GM19452 (cell line): ENCODE results near the gene HSD17B11.
"Not testable (repeated sequence)": the region's sequence is repeated elsewhere in the genome, so short reads cannot be mapped to it uniquely, and the experiment has no call there.

Experiments used
- ATAC-seq: cut with Tn5 transposase; IDR thresholded peaks from one replicate; pipeline ENCODE4 v1.9.1; 2021; ENCODE audit not compliant: unreplicated experiment

Gene HSD17B11

GRCh38 chr4:87390891-87391575 is at the start of gene HSD17B11:
Gene HSD17B11, minus strand, starts transcription at chr4:87391188. Its CDS starts 118 bp downstream, at chr4:87391070.
- peak; percentile 100 for ATAC-seq

- ATAC-seq: no peak
Measured at GRCh38 chr4:87433342-87433741, 42.4 kb upstream of the HSD17B11 start.

- no peak for ATAC-seq
Measured at GRCh38 chr4:87430038-87430437, 39.0 kb upstream of the HSD17B11 start.

- no peak for ATAC-seq
Measured at GRCh38 chr4:87428979-87429378, 38.0 kb upstream of the HSD17B11 start.

- ATAC-seq: no peak
Measured at GRCh38 chr4:87427518-87427868, 36.5 kb upstream of the HSD17B11 start.

GRCh38 chr4:87426865-87427517 is 36.0 kb upstream of the HSD17B11 start:
- no peak for ATAC-seq

- no peak for ATAC-seq
Measured at GRCh38 chr4:87425711-87426110, 34.7 kb upstream of the HSD17B11 start.

GRCh38 chr4:87424099-87424543 is 33.1 kb upstream of the HSD17B11 start:
- not testable (repeated sequence) for ATAC-seq

- ATAC-seq: no peak
Measured at GRCh38 chr4:87423317-87424098, 32.5 kb upstream of the HSD17B11 start.

GRCh38 chr4:87422104-87423052 is 31.4 kb upstream of the HSD17B11 start, which contains the start of gene NUDT9:
Gene NUDT9, plus strand, starts transcription at chr4:87422573. Its CDS starts 333 bp downstream, at chr4:87422906.
- ATAC-seq: peak; percentile 89

GRCh38 chr4:87420276-87420830 is 29.4 kb upstream of the HSD17B11 start:
- ATAC-seq: no peak

GRCh38 chr4:87419578-87420249 is 28.7 kb upstream of the HSD17B11 start:
- ATAC-seq: no peak

GRCh38 chr4:87418410-87418809 is 27.4 kb upstream of the HSD17B11 start:
- not testable (repeated sequence) for ATAC-seq

GRCh38 chr4:87416965-87417364 is 26.0 kb upstream of the HSD17B11 start:
- no peak for ATAC-seq

GRCh38 chr4:87414816-87415215 is 23.8 kb upstream of the HSD17B11 start:
- ATAC-seq: no peak

- no peak for ATAC-seq
Measured at GRCh38 chr4:87410679-87411078, 19.7 kb upstream of the HSD17B11 start.

- no peak for ATAC-seq
Measured at GRCh38 chr4:87410157-87410556, 19.2 kb upstream of the HSD17B11 start.

GRCh38 chr4:87409420-87409939 is 18.5 kb upstream of the HSD17B11 start:
- no peak for ATAC-seq

GRCh38 chr4:87406902-87407301 is 15.9 kb upstream of the HSD17B11 start:
- ATAC-seq: not testable (repeated sequence)
